Activated CD4-positive, alpha-beta T cell treated with anti-CD3 and anti-CD28 coated beads, Interleukin-10, Interleukin-2, amounts not matched to agents 100 ng/mL and 50 ng/mL, durations not matched to agents 16 hours and 8 hours (primary cell): ENCODE data around the gene LRRFIP1.
A peak's percentile ranks its signal among the peaks of the same experiment; 100 is the strongest.

Experiments used
- DNase-seq: peaks from one replicate; pipeline ENCODE4 v3.0.0-alpha.2; 2020

Gene LRRFIP1

GRCh38 chr2:237642038-237642734 is 14.8 kb downstream of the LRRFIP1 start:
- DNase-seq, result no peak

DNA sequence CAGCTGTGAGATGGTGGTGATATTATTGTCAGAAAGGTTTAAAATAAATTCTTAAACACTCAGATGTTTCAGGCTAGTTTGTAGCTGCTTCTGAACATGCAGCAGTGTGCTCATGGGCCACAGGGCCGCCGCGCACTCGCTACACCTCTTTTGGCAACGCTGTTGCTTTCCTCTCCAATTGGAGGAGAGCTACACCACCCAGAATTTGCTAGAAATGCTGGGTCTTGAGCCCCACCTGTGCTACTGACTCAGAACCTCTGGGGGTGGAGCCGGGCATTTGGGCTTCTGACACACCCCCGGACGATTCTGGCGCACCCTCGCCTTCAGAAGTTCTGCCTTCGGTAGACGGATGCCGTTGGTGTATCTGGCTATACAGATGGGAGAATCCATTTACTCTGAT is 15.7 kb downstream of the LRRFIP1 start:
- no peak for DNase-seq

DNA sequence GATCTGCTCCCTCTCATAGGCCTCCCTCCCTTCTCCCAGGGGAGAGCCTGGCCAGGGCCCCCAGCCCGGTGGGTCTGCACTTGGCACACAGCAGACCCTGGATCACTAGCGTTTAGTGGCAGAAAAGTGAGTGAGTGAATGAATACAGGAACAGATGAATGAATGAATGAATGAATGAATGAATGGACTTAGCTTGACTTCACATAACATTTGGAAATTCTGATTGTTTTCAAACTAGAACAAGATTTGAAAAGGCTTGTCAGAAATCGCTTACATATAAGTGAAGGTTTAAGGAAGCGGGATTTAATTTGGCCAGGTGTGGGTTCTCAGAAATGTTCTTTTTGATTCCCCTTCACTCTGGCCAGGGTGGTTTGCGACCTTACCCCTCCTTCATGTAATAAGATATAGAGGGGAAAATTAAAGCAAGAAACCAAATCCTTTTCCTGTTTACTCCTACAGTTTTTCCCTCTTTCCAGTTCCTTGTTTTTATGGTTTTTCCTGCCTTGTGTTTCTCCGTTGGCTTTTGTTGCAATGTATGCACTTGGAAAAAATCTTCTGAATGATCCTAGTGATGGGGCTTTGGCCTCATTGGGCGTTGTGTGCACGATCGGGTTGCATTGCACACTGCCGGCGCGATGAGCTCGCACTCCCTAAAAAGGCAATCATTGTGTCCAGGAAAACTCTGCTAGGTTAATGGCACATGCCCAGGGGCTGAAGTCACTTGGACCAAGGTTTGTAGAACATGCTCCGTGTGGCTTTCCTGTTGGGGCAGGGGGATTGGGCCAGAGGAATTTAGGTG is 16.4 kb downstream of the LRRFIP1 start:
- DNase-seq, result no peak

GRCh38 chr2:237644381-237644703 is 17.0 kb downstream of the LRRFIP1 start:
- no peak for DNase-seq

DNA sequence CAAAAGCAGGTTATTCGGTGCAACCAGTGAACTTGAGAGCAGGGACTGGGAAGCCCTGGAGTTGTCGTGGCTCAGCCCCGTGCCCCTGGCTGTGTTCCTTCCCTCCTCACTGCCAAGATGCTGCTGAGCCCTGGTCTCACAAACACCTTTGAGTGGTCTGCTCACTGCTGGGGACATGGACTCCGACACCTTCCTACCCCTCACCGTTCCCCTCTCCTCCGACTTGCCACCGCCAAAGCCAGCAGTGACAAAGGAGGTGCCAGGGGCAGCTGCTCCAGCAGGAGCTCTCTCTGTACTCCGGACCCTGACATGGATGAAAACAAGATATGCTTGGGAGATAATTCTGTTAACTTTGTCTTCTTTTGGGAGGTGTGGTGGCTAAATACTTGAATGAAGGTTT is 17.9 kb downstream of the LRRFIP1 start:
- DNase-seq, result no peak

GRCh38 chr2:237647176-237648015 is 20.0 kb downstream of the LRRFIP1 start:
- no peak for DNase-seq

GRCh38 chr2:237648016-237648381 is 20.6 kb downstream of the LRRFIP1 start:
- DNase-seq, result no peak

DNA sequence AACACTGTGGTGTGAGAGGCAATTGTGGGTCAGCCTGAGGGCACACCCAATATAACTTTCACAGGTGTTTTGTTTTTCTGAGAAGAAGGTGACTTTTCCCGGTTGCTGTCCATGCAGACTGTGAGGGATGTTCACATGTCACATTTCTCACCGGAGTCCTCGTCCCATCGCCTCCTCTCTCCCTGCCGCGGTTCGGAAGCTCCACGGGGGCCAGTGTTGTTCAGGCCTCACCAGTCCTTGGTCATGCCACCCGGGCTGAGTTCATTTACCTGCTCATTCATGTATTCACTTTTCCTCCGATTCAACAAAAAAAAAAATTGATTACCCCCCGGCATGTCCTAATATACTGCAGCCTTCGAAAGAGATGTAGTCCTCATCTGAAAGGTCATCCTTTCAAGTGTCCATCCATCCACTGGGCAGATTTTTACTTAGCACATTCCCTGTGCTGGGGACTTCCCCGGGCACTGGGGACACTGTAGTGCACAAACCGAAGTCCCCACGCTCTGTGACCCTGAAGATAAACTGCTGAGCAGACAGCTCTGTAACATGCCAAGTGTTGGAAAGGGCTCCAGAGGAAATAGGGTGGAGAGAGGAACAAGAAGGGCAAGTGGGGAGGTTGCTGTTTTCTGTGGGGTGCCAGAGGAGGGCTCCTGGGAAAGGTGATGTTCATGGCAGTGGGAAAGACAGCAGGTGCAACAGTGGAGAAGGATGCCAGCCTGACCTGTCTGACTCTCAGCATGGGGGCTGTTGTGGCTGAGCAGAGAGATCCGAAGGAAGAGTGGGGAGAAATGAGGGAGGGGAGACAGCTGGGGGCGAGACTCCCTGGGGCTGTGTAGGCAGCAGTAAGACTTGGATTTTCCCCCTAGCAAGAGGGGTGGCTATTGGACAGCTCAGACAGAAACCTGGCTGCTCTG is 22.4 kb downstream of the LRRFIP1 start:
- DNase-seq, result no peak

- DNase-seq, result no peak
These were observed 23.1 kb downstream of the LRRFIP1 start for GRCh38 chr2:237650455-237650850.

- DNase-seq, result no peak
These were observed 24.4 kb downstream of the LRRFIP1 start for GRCh38 chr2:237651761-237652160.

- no peak for DNase-seq
These were observed 24.8 kb downstream of the LRRFIP1 start for GRCh38 chr2:237652181-237652580.

DNA sequence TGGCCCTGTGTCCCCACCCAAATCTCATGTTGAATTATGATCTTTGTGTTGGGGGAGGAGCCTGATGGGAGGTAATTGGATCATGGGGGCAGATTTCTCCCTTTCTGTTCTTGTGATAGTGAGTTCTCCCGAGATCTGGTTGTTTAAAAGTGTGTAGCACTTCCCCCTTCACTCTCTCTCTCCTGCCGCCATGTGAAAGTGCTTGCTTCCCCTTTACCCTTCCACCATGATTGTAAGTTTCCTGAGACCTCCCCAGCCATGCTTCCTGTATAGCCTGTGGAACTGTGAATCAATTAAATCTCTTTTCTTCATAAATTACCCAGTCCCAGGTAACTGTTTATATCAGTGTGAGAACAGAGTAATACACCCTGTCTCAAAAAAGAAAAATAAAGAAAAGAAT is 25.5 kb downstream of the LRRFIP1 start:
- DNase-seq, result no peak

- DNase-seq, result no peak
These were observed 26.6 kb downstream of the LRRFIP1 start for GRCh38 chr2:237653776-237654558.

DNA sequence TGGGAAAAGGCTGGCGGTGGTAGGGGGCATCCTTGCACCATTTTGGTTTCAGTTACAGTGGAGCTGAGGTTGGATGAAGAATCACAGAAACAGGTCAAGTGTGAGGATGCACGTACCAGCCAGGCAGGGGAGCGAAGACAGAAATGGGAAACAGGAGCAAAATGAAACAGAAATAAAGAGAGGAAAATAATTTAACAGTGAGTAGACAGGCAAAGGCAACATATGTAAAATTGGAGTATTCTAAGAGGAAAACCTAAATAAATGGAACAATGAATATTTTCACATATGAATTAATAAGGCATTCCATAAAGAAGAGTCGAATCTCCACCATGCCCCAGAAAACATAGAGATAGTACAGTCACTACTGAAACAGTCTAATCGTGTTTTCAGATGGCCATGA is 29.7 kb downstream of the LRRFIP1 start:
- no peak for DNase-seq

DNA sequence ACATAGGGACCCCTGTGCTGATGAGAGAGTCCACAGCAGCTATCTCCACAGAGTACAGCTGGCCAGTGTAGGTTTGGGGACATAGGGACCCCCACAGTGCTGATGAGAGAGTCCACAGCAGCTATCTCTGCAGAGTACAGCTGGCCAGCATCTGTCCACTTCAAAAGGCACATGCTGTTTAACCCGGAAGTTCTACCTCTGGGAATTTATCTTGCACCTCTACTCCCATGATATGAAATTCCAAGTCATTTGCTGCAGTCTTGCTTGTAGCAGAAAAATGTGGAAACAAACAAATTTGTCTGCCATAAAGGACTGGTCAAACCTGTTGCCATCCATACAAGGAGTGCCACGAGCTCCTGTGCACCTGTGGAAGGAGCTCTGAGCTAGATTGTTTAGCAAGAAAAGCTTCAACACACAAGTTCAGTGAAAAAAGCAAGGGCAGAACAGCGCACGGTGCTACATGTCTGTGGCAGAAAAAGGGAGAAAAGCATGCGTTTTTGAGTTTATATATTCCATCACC is 33.1 kb downstream of the LRRFIP1 start:
- no peak for DNase-seq

DNA sequence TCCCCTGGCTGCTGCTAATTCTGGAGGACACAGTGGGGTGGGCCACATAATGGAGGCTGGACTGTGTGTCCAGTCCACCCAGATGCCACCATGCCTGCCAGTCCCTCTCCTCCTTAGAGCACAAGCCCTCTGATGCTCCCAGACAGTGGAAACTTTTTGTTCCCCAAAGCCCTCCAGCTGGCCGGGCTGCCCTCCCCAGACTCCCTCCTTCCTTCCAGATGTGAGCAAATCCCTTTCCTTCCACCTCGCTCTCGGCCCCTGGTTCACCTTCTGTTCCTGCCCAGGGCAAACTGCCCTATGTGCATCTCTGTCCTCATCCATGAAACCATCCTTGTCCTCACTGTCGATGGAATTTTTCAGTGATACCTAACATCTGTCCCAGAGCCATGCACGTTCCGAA is 33.9 kb downstream of the LRRFIP1 start:
- no peak for DNase-seq

DNA sequence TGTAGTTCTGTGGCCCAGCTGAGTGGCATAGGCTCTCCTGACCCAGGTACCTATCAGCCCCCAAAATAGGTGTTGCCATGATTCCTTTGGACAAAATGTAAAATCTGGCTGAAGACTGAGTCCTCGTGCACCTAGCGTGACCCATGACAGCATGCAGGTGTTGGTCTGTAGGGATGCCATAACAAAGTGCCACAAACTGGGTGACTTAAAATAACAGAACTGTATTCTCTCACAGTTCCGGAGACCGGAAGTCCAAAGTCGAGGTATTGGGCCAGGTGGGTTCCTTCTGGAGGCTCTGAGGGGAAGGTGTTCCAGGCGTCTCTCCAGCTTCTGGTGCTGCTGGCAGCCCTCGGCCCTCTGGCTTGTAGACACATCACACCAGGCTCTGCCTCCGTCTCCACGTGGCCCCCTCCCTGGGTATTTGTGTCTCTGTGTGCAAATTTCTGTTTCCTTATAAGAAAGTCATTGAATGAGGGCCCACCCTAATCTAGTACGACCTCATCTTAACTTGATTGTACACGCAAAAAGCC is 34.5 kb downstream of the LRRFIP1 start:
- DNase-seq, result no peak

- DNase-seq, result peak; percentile 53
These were observed 35.3 kb downstream of the LRRFIP1 start for GRCh38 chr2:237662671-237663093.

DNA sequence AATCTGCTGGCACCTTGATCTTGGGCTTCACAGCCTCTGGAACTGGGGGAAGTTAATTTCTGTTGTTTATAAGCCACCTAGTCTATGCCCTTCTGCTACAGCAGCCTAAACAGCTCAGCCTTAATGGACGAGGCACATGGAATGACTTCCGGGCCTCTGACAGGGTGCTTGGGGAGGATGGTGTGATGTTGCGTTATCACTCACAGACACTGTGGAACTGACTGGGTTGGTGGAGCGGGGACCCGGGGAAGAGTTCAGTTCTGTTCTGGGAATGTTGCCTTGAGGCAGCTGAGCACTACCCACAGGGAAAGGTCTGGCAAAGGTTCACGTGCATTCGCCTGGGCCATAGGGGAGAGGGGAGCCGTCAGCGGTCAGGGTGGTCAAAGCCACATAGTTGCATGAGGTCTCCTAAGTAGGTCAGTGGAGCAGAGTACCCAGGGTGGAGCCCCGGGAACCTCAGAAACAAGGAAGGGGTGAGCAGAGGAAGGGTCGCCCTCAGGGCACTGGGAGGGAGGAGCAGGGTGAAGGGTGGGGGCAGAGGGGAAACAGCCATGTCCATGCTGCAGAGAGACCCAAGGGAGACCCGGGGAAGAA is 36.2 kb downstream of the LRRFIP1 start:
- DNase-seq, result no peak

GRCh38 chr2:237664151-237664550 is 36.8 kb downstream of the LRRFIP1 start:
- DNase-seq, result no peak

DNA sequence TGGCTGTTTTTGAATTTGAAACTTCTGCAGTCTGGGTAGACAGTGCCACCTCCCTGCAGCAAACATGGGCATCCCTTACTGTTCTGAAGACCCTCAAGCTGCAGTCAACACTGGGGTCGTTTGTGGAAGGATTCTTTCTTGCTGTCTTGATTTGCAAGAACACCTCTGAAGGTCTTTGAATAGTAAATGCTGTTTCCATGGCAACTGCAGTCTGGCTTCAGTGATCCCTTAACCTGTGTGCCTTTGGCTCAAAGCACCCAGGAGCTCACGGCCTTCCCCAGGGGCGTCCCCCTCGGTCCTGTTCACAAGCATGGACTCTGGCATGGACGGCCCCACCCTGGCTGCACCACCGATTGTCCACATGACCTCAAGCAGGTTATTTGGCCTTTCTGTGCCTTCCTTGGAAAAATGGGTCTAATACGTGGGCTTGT is 38.3 kb downstream of the LRRFIP1 start:
- no peak for DNase-seq
